Measurements from ENCODE around the gene B3GNT9. TPM values are rescaled to one million over a fixed set of nuclear protein-coding genes. Genes with fewer than 3 reads are reported as not detected.
A peak's percentile ranks its signal among the peaks of the same experiment; 100 is the strongest.

B3GNT9 gene
- total RNA-seq, 1 experiment from 2014 or later: 3.8 TPM

DNA sequence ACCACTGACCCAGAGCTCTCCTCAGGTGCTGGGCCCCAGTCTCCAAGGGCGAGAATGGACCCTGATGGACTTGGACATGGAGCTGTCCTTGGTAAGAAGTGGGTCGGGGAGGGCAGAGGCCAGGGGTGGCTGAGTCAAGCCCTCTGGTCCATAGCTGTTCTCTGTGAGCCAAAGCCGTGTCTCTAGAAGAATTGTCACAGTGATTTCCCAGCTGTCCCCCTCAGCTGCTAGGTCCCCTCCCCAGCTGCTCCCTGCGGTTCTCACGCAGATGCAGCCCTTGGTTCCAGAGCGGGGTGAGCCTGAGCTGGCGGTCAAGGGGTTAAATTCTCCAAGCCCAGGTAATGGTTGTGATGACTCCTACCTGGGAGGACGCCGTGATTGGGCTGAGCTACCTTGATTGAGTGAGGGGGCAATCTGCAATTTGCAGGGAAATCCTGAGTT lies 18.2 kb upstream of the B3GNT9 start:
- H3K4me2 ChIP-seq (ENCODE audit: low read length): peak overlapping the region; percentile 100
- POLR2A ChIA-PET: interaction anchor here (1.9 to 2.1 kb wide), 2 partner anchors 9 to 29 kb away, joined by 9 to 17 read pairs; partner anchors contain the start of genes FBXL8 and TRADD

More for the DNA sequence above, 18.2 kb upstream of the B3GNT9 start:
- Histone ChIP-seq H3K9me2 (ENCODE audit: insufficient read depth) (no peaks in the 10 kb centered on the region), H2AFZ (ENCODE audit: low read depth, low read length, poor library complexity, severe bottlenecking) (no peak overlapping the region), H4K20me1 (ENCODE audit: insufficient read depth) (no peaks in the 10 kb centered on the region), H3K36me3 (ENCODE audit: control insufficient read depth in 1 of 2, insufficient read depth in 2 of 2, low read length in 2 of 2) (no peaks in the 10 kb centered on the region), H3K4me1 (ENCODE audit: control insufficient read depth in 1 of 2, insufficient read depth in 2 of 2, low read length in 2 of 2) (peaks cover 37 to 59% of the 10 kb centered on the region in 2 experiments), H3K9me3 (ENCODE audit: control insufficient read depth in 1 of 2, insufficient read depth in 1 of 2, low read depth in 1 of 2, low read length in 2 of 2) (no peaks in the 10 kb centered on the region), H3K27me3 (ENCODE audit: insufficient read depth, low read length) (no peaks in the 10 kb centered on the region), H3K27ac (ENCODE audit: low read depth, low read length) (peak overlapping the region; percentile 81; the same call in 1 of the 2 replicates), H3K4me3 (replicated peaks in 1 of 2; ENCODE audit: low read depth in 1 of 2, low read length in 2 of 2) (peak overlapping the region in 1 of 2 experiments; percentile 75; a peak in 1 of 4 replicates), H3K79me2 (ENCODE audit: insufficient read depth, low read length) (peaks cover 8% of the 10 kb centered on the region; the same call in 1 of the 2 replicates), H3K9ac (ENCODE audit: low read length) (no peak overlapping the region)
- intact Hi-C loops (cut with micrococcal nuclease): no loop called here
- TF ChIP-seq EGR1 (IDR thresholded peaks at IDR 0.05; ENCODE audit: low read depth) (no peak), JUND (IDR thresholded peaks at IDR 0.05) (no peak), ZFX (IDR thresholded peaks at IDR 0.05) (no peak), SIN3A (IDR thresholded peaks at IDR 0.05; ENCODE audit: low read depth) (no peak), REST (IDR thresholded peaks at IDR 0.05; ENCODE audit: low read depth) (no peak), POLR2A (IDR thresholded peaks at IDR 0.05; ENCODE audit: borderline replicate concordance, extremely low read depth, insufficient read depth, insufficient read length) (no peak), YY1 (IDR thresholded peaks at IDR 0.05; ENCODE audit: extremely low read depth, insufficient replicate concordance, low read depth, low read length) (no peak), CBX3 (IDR thresholded peaks at IDR 0.05; ENCODE audit: low read depth) (no peak), ELF1 (IDR thresholded peaks at IDR 0.05; ENCODE audit: borderline replicate concordance, low read depth) (no peak), FOSL1 (IDR thresholded peaks at IDR 0.05; ENCODE audit: low read depth) (no peak), ZBTB33 (IDR thresholded peaks at IDR 0.05; ENCODE audit: extremely low read depth, insufficient replicate concordance, low read length) (no peak)
- TF ChIP-seq, protein P1, sequence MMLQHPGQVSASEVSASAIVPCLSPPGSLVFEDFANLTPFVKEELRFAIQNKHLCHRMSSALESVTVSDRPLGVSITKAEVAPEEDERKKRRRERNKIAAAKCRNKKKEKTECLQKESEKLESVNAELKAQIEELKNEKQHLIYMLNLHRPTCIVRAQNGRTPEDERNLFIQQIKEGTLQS (IDR thresholded peaks at IDR 0.05): no peak
- no peak for ATAC-seq
- ChIA-PET RAD21 (ENCODE audit: low non-redundant PET in 1 of 2, low total read pairs in 2 of 2, uncharacterized antibody in 2 of 2, unreplicated experiment in 2 of 2) (no interaction called here), CTCF (interaction anchor here (0.7 to 5.6 kb wide), 5 partner anchors 9 to 225 kb away, joined by 3 to 52 read pairs (median 4); partner anchors contain the start of genes FBXL8 and TRADD)
- BruUV-seq (replicated peaks): no TSS peak
- no peak for DNase-seq (ENCODE audit: low read depth, low spot score)

Data from HCT116 (cell line).